GM23338 (cell line): ENCODE data around the gene LRRC2. TPM values are rescaled to one million over a fixed set of nuclear protein-coding genes. Genes with fewer than 3 reads are reported as not detected.

ENCODE experiments used
- ATAC-seq: fragments of 200-7000 bp; cut with Tn5 transposase; 3 replicates; pipeline ENCODE4 v1.9.1; 2020
- DNase-seq: peaks from one replicate; pipeline ENCODE4 v3.0.0-alpha.2; 2015; ENCODE audit warnings: low spot score
- H2AFZ ChIP-seq: fragments of 200-600 bp; sonication (generic); 2 replicates; pipeline ENCODE4 v1.8.0; 2016; ENCODE audit warnings: antibody characterized with exemption, mild to moderate bottlenecking, moderate library complexity
- H3F3A ChIP-seq: fragments of 200-600 bp; sonication (generic); replicated peaks from 2 replicates; pipeline ENCODE4 v1.8.0; 2017; ENCODE audit warnings: antibody characterized with exemption, mixed run types, low read depth
- H3K27ac ChIP-seq: fragments of 200-600 bp; sonication (generic); 2 replicates; pipeline ENCODE4 v1.6.1; 2016; ENCODE audit warnings: low read depth
- H3K27me3 ChIP-seq: fragments of 200-600 bp; sonication (generic); 2 replicates; pipeline ENCODE4 v1.8.0; 2016; ENCODE audit warnings: mild to moderate bottlenecking, mixed run types, moderate library complexity; ENCODE audit not compliant: insufficient read depth
- H3K36me3 ChIP-seq: fragments of 200-600 bp; sonication (generic); 2 replicates; pipeline ENCODE4 v1.8.0; 2016; ENCODE audit warnings: mild to moderate bottlenecking; ENCODE audit not compliant: insufficient read depth
- H3K4me1 ChIP-seq: fragments of 200-600 bp; sonication (generic); 2 replicates; pipeline ENCODE4 v1.8.0; 2016; ENCODE audit warnings: mild to moderate bottlenecking, moderate library complexity; ENCODE audit not compliant: insufficient read depth
- H3K4me2 ChIP-seq: fragments of 200-600 bp; sonication (generic); 2 replicates; pipeline ENCODE4 v1.7.1; 2017; ENCODE audit warnings: mixed run types
- H3K4me3 ChIP-seq: fragments of 200-600 bp; sonication (generic); 2 replicates; pipeline ENCODE4 v1.6.1; 2016; ENCODE audit warnings: mixed run types
- H3K79me2 ChIP-seq: fragments of 200-600 bp; sonication (generic); replicated peaks from 2 replicates; pipeline ENCODE4 v1.8.0; 2017; ENCODE audit warnings: mild to moderate bottlenecking; ENCODE audit not compliant: insufficient read depth
- H3K9me2 ChIP-seq: fragments of 200-600 bp; sonication (generic); 2 replicates; pipeline ENCODE4 v1.8.0; 2017; ENCODE audit not compliant: insufficient read depth
- H4K20me1 ChIP-seq: fragments of 200-600 bp; sonication (generic); replicated peaks from 2 replicates; pipeline ENCODE4 v1.8.0; 2017; ENCODE audit warnings: mild to moderate bottlenecking; ENCODE audit not compliant: insufficient read depth
- H3K27ac Mint-ChIP-seq: 2 replicates; pipeline ENCODE4 v1.8.0; 2020; ENCODE audit warnings: inconsistent platforms, mild to moderate bottlenecking, moderate library complexity, mixed read lengths
- H3K27me3 Mint-ChIP-seq: 3 replicates; pipeline ENCODE4 v1.8.0; 2022; ENCODE audit warnings: low read depth, mild to moderate bottlenecking, moderate library complexity, mixed read lengths, inconsistent platforms; ENCODE audit not compliant: insufficient read depth, poor library complexity
- H3K36me3 Mint-ChIP-seq: 3 replicates; pipeline ENCODE4 v1.8.0; 2021; ENCODE audit warnings: low read depth, mild to moderate bottlenecking, inconsistent platforms, moderate library complexity, mixed read lengths
- H3K4me1 Mint-ChIP-seq: 3 replicates; pipeline ENCODE4 v1.8.0; 2020; ENCODE audit warnings: mild to moderate bottlenecking, inconsistent platforms, mixed read lengths
- H3K4me3 Mint-ChIP-seq: 3 replicates; pipeline ENCODE4 v1.8.0; 2021; ENCODE audit warnings: moderate library complexity, mild to moderate bottlenecking, inconsistent platforms, mixed read lengths
- H3K9me3 Mint-ChIP-seq: 3 replicates; pipeline ENCODE4 v1.8.0; 2020; ENCODE audit warnings: moderate library complexity, mild to moderate bottlenecking, inconsistent platforms, mixed read lengths
- CREB1 ChIP-seq: fragments of 250-450 bp; sonication (Bioruptor Pico); IDR thresholded peaks from 2 replicates; pipeline ENCODE4 v1.5.0; 2020; ENCODE audit warnings: low read depth, mild to moderate bottlenecking, moderate library complexity
- ETS1 ChIP-seq: IDR thresholded peaks from 2 replicates; pipeline ENCODE4 v1.6.1; 2016; ENCODE audit warnings: antibody characterized with exemption
- POLR2AphosphoS5 ChIP-seq: IDR thresholded peaks from 2 replicates; pipeline ENCODE4 v1.6.1; 2016; ENCODE audit warnings: antibody characterized with exemption, low read depth
- ZNF114 ChIP-seq: fragments of 250-450 bp; sonication (Bioruptor Pico); IDR thresholded peaks from 2 replicates; pipeline ENCODE4 v1.5.0; 2020; ENCODE audit warnings: mild to moderate bottlenecking, moderate library complexity
- ZNF462 ChIP-seq: fragments of 250-450 bp; sonication (Bioruptor Pico); IDR thresholded peaks from 2 replicates; pipeline ENCODE4 v1.5.0; 2020; ENCODE audit warnings: mild to moderate bottlenecking, moderate library complexity
- polyA plus RNA-seq: library from polyadenylated mRNA; unstranded; fragments of >200 nt; fragmentation: Nextera tagmentation; extraction: Ambion mirVana; gene quantifications from 2 replicates; pipeline ENCODE4 v1.2.1, GENCODE V29; 2016
- total RNA-seq: library from RNA; depleted of rRNA; stranded (reverse); fragments of >200 nt; shearing (Covaris generic); gene quantifications from 2 replicates; pipeline ENCODE4 v1.2.3, GENCODE V29; 2014

Gene LRRC2
- total and polyA plus RNA-seq, 2 experiments from 2014 or later, result 6.5 to 7.1 TPM

- Mint-ChIP-seq H3K4me1 (no peaks in the 10 kb centered on the region; the same call in 2 of the 3 replicates), H3K36me3 (no peaks in the 10 kb centered on the region; the same call in 2 of the 3 replicates), H3K9me3 (peaks cover 8% of the 10 kb centered on the region; the same call in 2 of the 3 replicates), H3K4me3 (no peak overlapping the region), H3K27me3 (peaks cover 6% of the 10 kb centered on the region), H3K27ac (no peak overlapping the region)
- no peak overlapping the region for H3K27ac ChIP-seq
- H3K27me3 ChIP-seq, result no peaks in the 10 kb centered on the region
- peaks cover 2% of the 10 kb centered on the region; the same call in 1 of the 2 replicates for H3K36me3 ChIP-seq
- no peaks in the 10 kb centered on the region for H3K79me2 ChIP-seq
- no peak for ATAC-seq
- H3K9me2 ChIP-seq, result 0 out of 2 replicates have a peak, but pooled peaks cover 4% of the 10 kb centered on the region
- H3K4me1 ChIP-seq, result no peaks in the 10 kb centered on the region
- no peak for DNase-seq
- H3K4me3 ChIP-seq, result no peak overlapping the region
- no peak for TF ChIP-seq ZNF462
- TF ChIP-seq ZNF114, result no peak
- TF ChIP-seq CREB1 (CRISPR knock-in tag), result no peak
- H4K20me1 ChIP-seq, result no peaks in the 10 kb centered on the region
- H3K4me2 ChIP-seq, result no peak overlapping the region
- H2AFZ ChIP-seq, result no peak overlapping the region
- no peaks in the 10 kb centered on the region for H3F3A ChIP-seq
Observed at GRCh38 chr3:46479696-46480095, 86.4 kb downstream of the LRRC2 start.

- H3K27me3 Mint-ChIP-seq, result peaks cover 6% of the 10 kb centered on the region
- Histone ChIP-seq H4K20me1 (no peaks in the 10 kb centered on the region), H3F3A (no peaks in the 10 kb centered on the region), H3K4me2 (no peak overlapping the region), H3K9me2 (0 out of 2 replicates have a peak, but pooled peaks cover 4% of the 10 kb centered on the region), H3K4me1 (no peaks in the 10 kb centered on the region), H3K27me3 (no peaks in the 10 kb centered on the region), H3K36me3 (peaks cover 2% of the 10 kb centered on the region; the same call in 1 of the 2 replicates), H3K27ac (no peak overlapping the region), H2AFZ (no peak overlapping the region), H3K4me3 (no peak overlapping the region), H3K79me2 (no peaks in the 10 kb centered on the region)
- H3K36me3 Mint-ChIP-seq, result no peaks in the 10 kb centered on the region; the same call in 2 of the 3 replicates
- DNase-seq (no peak), ATAC-seq (no peak)
- H3K9me3 Mint-ChIP-seq, result peaks cover 12% of the 10 kb centered on the region; the same call in 2 of the 3 replicates
- no peak overlapping the region for H3K4me3 Mint-ChIP-seq
- H3K27ac Mint-ChIP-seq, result no peak overlapping the region
- H3K4me1 Mint-ChIP-seq, result no peaks in the 10 kb centered on the region; the same call in 2 of the 3 replicates
- TF ChIP-seq ZNF462 (no peak), POLR2AphosphoS5 (no peak), ETS1 (no peak)
Observed at GRCh38 chr3:46479021-46479420, 87.1 kb downstream of the LRRC2 start.
